ENCODE measurements around the gene STIM1.

Gene STIM1

DNA sequence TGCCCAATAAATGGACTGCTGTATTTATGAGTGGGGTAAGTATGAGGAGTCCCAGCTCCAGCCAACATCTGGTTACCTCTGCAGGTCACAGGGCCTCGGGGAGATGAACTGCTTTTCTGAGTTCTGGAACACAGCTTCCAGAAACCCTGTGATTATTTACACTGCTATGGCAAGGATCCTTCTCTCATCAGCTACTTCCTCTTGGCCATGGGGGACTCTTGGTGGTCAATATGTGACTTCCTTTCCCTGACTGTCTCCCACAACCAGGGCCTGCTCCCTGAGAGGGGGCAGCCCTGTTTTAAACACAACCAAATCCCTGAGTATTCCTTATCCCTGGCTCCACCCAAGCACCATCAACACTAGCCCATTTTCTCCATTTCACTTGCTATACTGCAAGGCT is 24.7 kb upstream of the STIM1 start:
- DNase-seq (ENCODE audit: low read depth), result no peak

DNA sequence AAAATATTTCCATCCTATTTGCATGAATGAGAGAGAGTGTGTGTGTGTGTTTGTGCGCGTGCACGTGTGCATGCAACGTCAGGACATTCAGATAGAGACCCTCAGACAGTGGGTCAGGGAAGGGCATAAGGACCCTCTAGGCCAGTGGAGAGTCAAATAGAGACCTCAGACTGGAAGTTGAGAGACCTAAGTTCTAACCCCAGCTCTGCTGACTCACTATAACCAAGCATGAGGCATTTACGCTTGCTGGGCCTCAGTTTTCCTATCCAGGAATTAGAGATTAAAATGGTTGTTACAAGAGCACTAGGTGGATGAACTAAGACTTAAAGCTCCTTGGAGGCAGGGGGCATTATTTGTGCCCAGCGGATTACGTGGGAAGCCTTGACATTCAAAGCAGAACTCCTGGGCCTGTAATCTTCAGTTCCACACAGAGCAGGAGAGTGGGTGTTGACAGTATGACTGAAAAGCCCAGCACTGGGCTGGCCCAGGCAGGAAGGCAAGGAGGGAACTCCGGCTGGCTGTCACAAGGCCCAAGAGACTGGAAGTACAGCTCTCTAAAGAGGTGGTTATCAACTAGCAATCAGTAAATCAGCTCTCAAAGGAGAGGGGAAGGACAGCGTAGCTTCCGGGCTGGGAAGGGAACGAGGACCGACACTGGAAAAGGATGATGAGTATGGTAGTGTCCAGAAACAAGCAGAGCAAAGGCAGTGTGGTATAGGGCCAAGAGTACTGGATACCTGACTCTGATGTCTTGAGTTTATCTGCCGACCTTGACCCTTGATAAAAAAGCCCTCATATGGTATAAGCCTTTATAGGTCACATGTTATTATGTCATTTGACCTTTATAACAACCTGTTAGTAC is 23.9 kb upstream of the STIM1 start:
- DNase-seq (ENCODE audit: low read depth), result no peak

DNA sequence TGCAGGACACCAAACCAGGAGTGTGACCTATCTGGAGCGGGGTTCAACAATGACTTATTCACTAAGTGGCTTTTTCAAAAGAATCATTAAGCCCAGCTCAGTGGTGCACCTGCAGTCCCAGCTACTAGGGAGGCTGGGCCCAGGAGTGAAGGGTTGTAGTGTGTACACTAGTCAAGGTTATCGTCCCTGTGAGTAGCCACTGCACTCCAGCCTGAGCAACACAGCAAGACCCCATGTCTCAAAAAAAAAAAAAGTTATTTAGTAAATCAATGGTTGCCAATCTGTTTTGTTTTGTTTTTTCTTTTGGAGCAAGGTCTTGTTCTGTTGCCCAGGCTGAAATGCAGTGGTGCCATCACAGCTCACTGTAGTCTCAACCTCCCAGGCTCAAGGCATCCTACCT is 22.6 kb upstream of the STIM1 start:
- DNase-seq (ENCODE audit: low read depth), result no peak

DNA sequence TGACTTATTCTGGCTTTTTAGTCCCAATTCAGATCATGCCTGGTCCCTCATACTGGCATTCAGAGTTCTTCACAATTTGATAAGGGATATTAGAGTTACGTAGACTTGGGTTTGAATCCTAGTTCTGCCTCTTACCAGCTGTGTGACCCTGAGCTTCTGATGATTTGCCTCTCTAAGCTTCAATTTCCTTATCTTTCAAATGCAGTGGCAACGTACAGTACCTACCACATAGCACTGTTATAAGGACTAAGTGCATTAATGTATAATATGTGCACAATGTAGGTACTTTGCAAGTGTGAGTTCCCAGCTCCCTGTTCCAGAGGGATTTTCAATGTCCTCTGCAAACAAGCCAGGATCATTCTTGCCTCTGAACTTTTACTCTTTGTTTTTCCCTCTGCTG is 22.0 kb upstream of the STIM1 start:
- DNase-seq (ENCODE audit: low read depth), result no peak

DNA sequence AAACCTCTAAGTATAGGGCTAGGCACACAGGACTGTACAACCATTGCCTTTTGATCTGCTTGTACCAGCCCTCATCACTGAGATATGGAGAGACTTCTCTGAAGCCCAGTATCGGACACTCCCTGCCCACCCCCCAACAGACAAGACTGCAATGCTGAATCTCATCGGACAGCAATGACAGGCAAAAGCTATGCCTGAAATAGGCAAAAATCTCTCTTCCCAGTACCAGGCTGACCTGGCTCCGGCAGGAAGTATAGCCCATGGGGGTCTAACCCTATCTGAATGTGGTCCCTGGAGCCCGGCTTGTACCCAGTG is 21.2 kb upstream of the STIM1 start:
- no peak for DNase-seq (ENCODE audit: low read depth)

DNA sequence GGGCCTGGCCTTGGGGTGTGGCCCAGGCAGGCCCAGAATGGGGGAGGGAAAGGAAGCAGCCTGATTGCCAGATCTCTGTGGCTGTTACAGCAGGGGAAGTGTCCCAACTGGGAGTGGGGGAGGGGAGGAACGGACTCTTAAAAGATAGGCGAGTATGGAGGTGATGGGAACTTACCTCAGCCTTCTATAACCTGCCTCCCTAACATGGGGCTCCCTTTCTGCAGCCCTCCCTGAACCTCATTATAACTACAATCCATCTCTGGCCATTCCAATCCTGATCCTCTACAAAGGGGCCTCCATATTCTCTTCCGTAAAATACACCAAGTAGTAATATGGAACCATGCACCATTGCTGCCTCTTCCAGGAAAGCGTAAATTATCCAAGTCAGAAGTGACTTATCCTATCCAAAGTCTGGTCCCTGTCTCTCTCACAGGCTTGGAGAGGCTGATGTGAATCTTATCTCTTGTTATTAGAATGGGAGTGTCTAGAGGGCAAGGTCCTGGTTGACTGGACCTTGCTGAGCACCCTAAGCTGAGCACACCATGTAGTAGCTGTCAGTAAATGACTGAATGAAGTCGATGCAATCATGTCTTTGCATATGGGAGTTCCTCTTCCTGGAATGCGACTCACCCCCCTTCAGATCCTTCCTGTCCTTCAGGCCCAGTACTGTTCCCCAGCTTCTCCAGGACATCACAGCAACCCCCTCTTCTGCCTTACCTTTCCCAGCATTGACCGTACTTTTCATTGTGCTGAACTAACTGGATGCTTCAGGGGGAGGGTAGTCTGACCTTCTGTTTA is 20.6 kb upstream of the STIM1 start:
- no peak for DNase-seq (ENCODE audit: low read depth)

DNA sequence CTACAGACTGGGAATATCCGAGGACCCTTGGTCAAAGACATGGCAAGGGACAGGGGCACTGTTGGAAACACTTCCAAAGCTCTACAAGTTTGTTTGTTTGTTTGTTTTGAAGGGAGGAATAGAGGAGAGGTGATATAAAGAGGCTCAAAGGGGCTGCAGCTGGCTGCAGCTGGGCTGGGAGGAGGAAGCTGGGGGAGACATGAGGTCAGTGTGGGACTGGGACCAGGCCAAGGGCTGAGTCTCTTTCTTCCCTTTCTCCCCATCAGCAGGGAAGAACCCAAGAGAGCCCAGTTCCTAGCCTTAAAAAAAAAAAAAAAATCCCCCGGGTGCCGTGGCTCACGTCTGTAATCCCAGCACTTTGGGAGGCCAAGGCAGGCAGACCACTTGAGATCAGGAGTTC is 19.7 kb upstream of the STIM1 start:
- no peak for DNase-seq (ENCODE audit: low read depth)

DNA sequence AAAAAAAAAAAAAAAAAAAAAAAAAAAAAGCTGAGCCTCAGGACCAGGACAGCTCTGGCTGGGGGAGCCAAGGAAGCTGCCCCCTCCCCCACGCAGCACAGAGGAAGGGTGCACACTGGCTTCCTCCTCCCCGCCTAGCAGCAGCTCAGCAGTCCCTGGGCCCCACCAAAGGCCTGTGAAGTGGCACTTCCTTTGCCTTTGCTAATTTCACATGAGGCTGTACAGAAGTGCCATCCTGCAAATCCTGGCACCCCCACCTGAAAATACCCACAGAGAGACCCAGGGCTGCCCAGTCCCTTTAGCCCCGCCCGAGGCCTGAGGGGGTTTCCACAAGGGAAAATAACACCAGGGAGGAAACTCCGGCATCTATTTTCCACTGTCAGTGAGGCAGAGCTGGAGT is 18.6 kb upstream of the STIM1 start:
- DNase-seq (ENCODE audit: low read depth), result peak; percentile 32

DNA sequence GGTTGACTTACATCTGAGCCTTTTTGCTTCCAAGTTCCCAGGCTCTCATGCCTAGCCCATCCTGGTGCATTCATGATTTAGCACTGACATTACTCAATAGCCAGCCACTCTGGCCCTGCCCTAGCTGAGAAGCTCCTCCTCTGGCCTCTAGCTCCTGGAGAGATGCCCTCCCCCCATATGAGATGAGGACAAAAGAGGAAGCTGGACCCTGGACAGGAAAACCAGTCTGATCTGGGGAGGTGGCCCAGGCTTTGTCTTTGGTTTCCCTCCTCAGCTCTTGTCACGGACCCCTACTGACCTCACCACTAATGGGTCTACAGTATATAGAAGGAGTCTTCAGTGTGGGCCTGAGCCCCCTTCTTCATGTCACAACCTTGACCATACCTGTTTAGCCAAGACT is 17.7 kb upstream of the STIM1 start:
- no peak for DNase-seq (ENCODE audit: low read depth)

DNA sequence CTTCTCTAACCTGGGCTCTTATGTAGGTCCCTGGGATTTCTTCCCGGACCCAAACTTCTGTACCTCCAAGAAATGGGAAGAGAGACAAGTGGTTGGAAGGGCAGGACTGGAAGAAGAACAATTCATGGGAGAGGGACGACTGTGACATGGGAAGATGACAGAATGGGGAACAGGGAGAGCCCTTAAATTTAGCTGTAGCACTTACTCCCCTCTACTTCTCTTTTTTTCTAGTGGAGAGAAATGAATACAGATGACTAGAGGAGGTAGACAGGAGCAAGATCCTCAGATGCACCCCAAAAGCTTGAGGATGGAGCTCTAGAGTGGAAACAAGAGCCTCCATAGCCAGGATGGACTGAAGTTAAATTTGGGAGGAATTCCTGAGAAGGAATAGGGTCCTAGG is 17.0 kb upstream of the STIM1 start:
- no peak for DNase-seq (ENCODE audit: low read depth)

DNA sequence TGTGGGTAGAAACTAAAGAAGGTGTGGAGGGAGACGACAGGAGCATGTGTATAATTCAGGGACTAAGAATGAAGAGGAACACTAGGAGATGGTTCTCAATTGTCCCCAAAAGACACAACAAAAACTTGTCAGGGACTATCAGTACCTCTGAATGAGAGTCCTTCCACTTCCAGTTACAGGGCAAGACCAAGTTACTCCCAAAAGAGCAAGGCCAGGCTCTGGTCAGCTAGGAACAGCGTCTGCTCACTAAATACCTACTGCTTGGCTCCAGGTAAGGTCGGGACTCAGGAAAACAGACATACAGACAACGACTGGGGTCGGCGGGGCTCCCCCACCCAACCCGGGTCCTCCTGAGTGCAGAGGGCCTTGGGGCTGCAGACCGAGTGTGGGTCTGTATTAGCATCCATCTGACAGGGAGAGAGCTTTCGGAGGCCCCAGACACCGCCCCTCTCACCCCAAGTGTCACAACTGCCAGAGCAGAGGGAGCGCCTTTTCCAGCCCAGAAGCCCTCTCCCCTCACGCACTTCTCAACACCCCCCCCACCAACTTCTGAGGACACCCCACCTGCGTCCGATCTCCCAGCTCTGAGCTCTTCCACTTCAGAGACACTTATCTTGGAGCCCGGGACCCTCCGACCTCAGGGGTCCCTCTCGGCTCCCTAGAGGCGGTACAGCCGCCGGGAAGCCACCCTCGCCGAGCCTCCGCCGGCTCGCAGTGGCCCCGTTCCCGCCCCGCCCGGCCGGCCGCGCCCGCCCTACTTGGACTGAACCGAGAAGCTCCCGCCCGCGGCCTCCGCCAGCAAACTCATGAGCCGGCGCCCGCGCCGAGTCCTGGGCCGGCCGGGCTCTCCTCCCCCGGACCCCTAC is 15.2 kb upstream of the STIM1 start:
- peak; percentile 30 for DNase-seq (ENCODE audit: low read depth)

DNA sequence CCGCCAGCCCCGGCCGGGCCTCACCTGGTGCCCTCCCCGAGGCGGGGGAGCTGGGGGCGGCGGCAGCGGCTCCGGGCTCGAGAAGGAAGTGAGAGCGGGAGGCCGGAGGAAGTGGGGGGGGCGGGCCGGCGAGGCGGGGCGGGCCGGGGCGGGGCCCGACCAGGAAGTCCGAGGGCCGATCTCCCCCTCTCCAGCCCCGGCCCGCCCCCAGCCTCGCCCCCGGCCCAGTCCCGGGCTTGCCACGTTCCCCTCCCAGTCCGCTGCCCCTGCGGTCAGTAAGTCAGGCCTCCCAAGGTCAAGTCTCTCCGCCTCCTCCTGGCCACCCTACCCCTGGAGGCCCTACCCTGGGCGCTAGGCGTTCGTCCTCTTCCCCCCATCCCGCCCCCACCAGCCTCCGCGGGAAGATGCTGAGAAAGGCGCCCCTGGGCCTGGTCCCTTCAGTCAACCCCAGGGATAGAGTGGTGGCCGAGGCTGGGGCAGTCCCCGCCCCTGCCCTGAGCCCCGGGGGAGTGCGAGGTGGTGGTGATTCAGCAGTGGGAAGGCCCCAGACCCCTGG is 14.5 kb upstream of the STIM1 start, which contains the start of gene RHOG:
Gene RHOG, minus strand, starts transcription at position 90 of the 556 bp plus-strand sequence. CDS start 12,821 bp downstream, outside the sequence.
- peak; percentile 40 for DNase-seq (ENCODE audit: low read depth)

DNA sequence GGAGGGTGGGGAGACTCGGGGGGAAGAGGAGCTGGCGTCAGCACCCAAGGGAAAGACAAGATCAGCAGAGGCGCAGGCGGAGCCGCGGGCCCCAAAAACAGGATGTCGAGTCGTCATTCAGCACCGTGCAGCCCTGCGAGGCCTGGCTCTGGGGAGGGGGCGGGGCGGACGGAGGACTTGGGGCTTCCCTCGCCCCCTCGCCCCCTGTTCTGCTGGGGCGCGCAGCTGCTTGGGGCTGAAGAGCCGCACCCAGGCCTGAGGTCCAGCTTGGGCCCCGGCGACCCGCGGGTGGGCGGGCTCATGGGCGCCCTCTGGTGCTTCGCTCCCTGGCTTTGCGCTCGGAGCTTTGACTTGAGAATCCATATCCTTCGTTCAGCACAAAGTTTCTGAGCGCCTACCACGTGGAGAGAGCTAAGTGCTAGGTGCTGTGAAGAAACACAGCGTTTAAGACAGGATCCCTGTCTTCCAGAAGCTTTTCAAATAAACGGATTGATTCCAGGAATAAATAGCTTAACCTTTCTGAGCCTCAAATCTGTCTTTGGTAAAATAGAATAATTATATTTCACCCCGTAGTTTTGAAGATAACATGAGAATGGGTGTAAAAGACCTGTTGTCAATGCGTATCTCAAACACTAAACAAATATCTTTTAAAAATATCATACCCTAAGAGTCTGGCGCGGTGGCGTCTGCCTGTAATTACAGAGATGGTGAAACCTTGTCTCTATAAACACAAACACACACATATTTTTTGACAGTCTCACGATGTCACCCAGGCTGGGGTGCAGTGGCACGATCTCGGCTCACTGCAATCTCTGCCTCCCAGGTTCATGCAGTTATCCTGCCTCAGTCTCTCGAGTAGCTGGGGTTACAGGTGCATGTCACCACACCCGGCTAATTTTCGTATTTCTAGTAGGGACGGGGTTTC is 13.8 kb upstream of the STIM1 start:
- peak; percentile 91 for DNase-seq (ENCODE audit: low read depth)

DNA sequence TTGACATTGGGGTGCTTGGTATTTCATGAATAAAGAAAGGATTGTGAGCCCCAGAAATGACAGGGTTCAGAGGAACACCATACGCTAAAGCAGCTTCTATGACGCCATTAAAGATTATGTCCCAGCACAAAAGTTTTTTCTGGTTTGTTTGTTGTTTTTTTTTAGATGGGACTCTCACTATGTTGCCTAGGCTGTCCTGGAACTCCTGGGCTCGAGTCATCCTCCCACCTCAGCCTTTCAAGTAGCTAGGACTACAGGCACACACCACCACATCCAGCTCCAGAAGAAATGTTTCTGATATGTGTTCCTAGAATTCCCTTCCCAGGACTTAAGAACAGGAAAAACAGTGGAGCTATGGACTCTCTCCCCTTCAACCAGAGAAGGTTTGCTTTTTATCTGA is 12.1 kb upstream of the STIM1 start:
- DNase-seq (ENCODE audit: low read depth), result no peak

DNA sequence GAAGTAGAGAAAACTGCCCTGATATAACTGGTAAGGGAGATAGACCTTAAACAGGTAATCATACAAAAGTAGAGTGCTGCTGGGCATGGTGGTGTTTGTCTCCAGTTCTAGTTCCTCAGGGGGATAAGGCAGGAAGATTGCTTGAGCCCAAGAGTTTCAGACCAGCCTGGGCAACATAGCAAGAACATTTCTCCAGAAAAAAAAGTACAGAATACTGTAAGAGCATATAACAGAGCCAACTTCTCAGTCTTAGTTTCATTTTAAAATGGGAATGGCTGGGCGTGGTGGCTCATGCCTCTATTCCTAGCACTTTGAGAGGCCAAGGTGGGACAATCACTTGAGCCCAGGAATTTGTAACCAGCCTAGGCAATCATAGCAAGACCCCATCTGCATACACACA is 10.2 kb upstream of the STIM1 start:
- no peak for DNase-seq (ENCODE audit: low read depth)

DNA sequence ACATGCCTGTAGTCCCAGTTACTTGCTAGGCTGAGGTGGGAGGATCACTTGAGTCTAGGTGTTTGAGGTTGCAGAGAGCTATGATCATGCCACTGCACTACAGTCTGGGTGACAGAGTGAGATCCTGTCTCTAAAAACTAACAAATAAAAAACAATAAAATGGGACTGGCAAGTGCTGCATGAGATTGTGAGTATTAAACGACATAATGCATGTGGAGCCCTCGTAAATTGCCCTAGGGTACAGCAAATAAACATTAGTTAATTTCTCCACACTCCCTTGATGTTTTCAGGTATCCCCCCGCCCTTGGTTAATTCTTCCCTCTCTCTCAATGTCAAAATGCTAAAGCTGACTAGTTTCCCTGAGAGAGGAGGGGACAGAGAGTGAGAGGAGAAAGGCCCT is 9.8 kb upstream of the STIM1 start:
- no peak for DNase-seq (ENCODE audit: low read depth)

DNA sequence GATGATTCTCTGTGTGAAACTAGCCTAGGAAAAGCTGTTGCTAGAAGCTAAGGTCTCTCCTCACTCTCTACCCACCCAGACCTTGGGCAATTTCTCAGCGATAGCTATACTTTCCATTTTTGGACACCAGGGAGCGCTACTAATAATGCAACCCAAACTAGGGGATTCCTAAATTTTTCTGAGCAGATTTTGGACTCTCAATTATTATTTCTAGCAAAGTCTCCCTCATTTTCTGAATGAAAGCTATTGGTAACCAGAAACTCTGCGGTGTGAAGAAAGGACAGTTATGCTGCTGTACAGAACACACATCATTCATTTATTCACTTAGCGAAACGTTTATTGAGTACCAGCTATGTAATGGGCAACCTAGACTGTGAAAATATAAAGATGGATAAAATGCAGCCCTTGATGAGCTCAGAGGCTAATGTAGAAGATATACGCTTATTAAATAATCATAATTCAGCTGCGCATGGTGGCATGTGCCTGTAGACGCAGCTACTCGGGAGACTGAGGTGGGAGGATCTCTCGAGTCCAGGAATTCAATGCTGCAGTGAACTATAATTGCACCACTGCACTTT is 6.1 kb upstream of the STIM1 start:
- DNase-seq (ENCODE audit: low read depth), result peak; percentile 42

DNA sequence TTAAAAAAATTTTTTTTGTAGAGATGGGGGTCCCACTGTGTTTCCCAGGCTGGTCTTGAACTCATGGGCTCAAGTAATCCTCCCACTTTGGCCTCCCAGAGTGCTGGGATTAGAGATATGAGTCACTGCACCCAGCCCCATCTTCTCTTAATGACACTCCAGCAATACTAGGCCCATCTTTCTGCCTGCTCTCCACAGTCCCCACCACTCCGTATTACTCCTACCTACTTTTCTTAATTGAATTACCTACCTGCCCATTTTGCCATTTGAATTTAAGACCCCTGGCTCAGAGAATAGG is 2.0 kb upstream of the STIM1 start:
- DNase-seq (ENCODE audit: low read depth), result no peak

DNA sequence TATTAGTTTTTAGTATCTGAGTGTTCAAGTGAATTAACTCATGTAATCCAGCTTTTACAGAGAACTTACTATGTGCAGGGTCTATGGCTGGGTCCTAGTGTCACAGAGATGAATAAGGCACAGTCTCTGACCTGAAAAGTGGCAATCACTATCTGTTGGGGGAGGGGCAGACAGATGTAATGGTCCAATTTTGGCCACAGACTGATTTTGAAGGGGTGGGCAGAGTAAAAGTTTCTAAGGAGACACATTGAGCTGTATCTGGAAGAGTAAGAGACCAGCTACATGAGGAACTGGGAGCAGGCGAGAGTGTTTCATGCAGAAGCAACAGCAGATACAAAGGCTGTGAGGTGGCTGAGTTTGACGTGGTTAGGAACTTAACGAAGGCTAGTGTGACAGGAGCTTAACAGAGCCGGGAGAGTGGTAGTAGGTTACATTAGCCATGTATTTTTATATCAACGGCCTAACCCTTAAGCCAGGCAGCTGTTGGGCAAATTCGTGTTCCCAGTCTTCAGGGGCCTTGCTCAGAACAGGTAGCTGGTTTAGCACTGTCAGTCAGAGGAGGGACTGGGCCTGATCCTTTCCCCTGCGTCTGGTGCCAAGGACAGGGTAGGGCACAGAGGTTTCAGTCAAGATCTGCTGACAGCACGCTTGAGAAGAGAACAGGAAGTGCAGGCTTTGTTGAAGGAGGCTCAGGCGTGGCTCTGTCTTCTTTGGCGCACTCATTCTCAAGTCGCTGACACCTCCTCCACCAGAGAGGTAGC is 1.4 kb upstream of the STIM1 start:
- peak; percentile 56 for DNase-seq (ENCODE audit: low read depth)

DNA sequence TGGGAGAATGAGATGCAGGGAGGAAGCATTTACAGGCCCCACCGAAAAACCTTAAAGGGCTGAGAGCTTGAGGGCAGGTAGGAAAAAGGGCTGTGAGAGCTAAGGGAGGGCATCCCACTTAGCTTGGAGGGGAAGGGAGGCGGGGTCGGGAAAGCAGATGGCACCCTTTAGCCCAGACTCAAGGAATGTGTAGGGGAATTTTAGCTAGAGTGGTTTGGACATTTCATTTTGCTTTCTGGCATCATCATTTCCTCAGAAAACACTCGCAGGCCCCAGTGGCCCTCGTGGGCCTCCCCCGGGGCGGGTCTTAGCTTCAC is 846 bp upstream of the STIM1 start:
- DNase-seq (ENCODE audit: low read depth), result no peak

Measured in T follicular helper cell (primary cell).